Naive thymus-derived CD8-positive, alpha-beta T cell (primary cell): Measurements from ENCODE around the gene IGLON5. TPM values are rescaled to one million over a fixed set of nuclear protein-coding genes. Genes with fewer than 3 reads are reported as not detected.

Experiments used
- ATAC-seq, 2 donors: fragments of 150-1000 bp; cut with Tn5 transposase in 1 of 2; sonication (Bioruptor Pico), chemical (Tn5 transposase) in 1 of 2; 1 replicate in 1 of 2; 2 replicates in 1 of 2; pipeline ENCODE4 v1.10.0; 2021; ENCODE audit warnings: mild to moderate bottlenecking in 2 of 2, moderate library complexity in 2 of 2
- POLR2A ChIA-PET: fragments of 350-600 bp; sonication (Branson Sonifier 250); formaldehyde crosslinking; loops from one replicate; lab custom pipeline; 2021; ENCODE audit warnings: antibody characterized with exemption; lab: Charles Lee
- DNase-seq, 10 donors: peaks; one replicate each; pipeline versions ENCODE4 v3.0.0 to v3.0.0-alpha.2; 2020 to 2022
- H3K27ac Mint-ChIP-seq, 10 donors: one replicate each; pipeline ENCODE4 v1.8.0; 2020 to 2022; ENCODE audit warnings: mild to moderate bottlenecking in 10 of 10, mixed read lengths in 10 of 10, moderate library complexity in 4 of 10, inconsistent platforms in 1 of 10
- H3K27me3 Mint-ChIP-seq, 5 donors: one replicate each; pipeline ENCODE4 v1.8.0; 2021 to 2022; ENCODE audit warnings: mixed read lengths in 5 of 5
- H3K36me3 Mint-ChIP-seq, 3 donors: one replicate each; pipeline ENCODE4 v1.8.0; 2020 to 2022; ENCODE audit warnings: mixed read lengths in 3 of 3, mild to moderate bottlenecking in 2 of 3, inconsistent platforms in 1 of 3
- H3K4me1 Mint-ChIP-seq, 4 donors: one replicate each; pipeline ENCODE4 v1.8.0; 2021 to 2022; ENCODE audit warnings: mixed read lengths in 4 of 4
- H3K4me3 Mint-ChIP-seq, 10 donors: one replicate each; pipeline ENCODE4 v1.8.0; 2020 to 2022; ENCODE audit warnings: mild to moderate bottlenecking in 10 of 10, mixed read lengths in 10 of 10, moderate library complexity in 6 of 10, inconsistent platforms in 1 of 10
- H3K9me3 Mint-ChIP-seq, 9 donors: one replicate each; pipeline ENCODE4 v1.8.0; 2020 to 2022; ENCODE audit warnings: mixed read lengths in 9 of 9, mild to moderate bottlenecking in 3 of 9, inconsistent platforms in 1 of 9, moderate library complexity in 1 of 9
- polyA plus RNA-seq, 3 donors: library from polyadenylated mRNA; unstranded; fragments of 300-500 nt; fragmentation: Illumina TruSeq; gene quantifications; one replicate each; pipeline ENCODE4 v1.2.3, GENCODE V29; 2021
- total RNA-seq, 8 experiments: library from RNA in 2 of 8; stranded (reverse) in 2 of 8; gene quantifications; one replicate each; pipeline ENCODE4 v1.2.3 and lab custom pipeline; 2021 to 2026

Gene IGLON5
- total and polyA plus RNA-seq, 5 experiments from 2014 or later: not detected

GRCh38 chr19:51359294-51359693 lies 47.9 kb downstream of the IGLON5 start:
- peak overlapping the region in 1 of 10 donors; percentile 34 for H3K4me3 Mint-ChIP-seq
- peak overlapping the region in 3 of 10 donors; percentile 9 to 66 (median 50) for H3K27ac Mint-ChIP-seq
- H3K27me3 Mint-ChIP-seq: no peaks in the 10 kb centered on the region
- DNase-seq: no peak
- no peak for ATAC-seq
- POLR2A ChIA-PET: no interaction called here
- peaks cover 27 to 56% (median 47%) of the 10 kb centered on the region in 4 donors for H3K4me1 Mint-ChIP-seq
- peaks cover 0 to 2% (median 0%) of the 10 kb centered on the region in 3 donors for H3K36me3 Mint-ChIP-seq
- H3K9me3 Mint-ChIP-seq: no peaks in the 10 kb centered on the region

- Mint-ChIP-seq H3K36me3 (peaks cover 0 to 2% (median 0%) of the 10 kb centered on the region in 3 donors), H3K4me1 (peaks cover 31 to 57% (median 47%) of the 10 kb centered on the region in 4 donors), H3K4me3 (no peak overlapping the region), H3K27me3 (no peaks in the 10 kb centered on the region), H3K9me3 (no peaks in the 10 kb centered on the region), H3K27ac (no peak overlapping the region)
- DNase-seq (no peak), ATAC-seq (no peak)
- POLR2A ChIA-PET: no interaction called here
These were observed 49.8 kb downstream of the IGLON5 start for GRCh38 chr19:51361239-51361638.

GRCh38 chr19:51364200-51365106 lies 53.0 kb downstream of the IGLON5 start:
- DNase-seq (no peak), ATAC-seq (no peak)
- peak overlapping the region in 9 of 10 donors; percentile 5 to 85 (median 57) for H3K27ac Mint-ChIP-seq
- H3K27me3 Mint-ChIP-seq: no peaks in the 10 kb centered on the region
- peak overlapping the region; percentile 23 to 75 (median 53) for H3K4me3 Mint-ChIP-seq
- peaks cover 0 to 2% (median 0%) of the 10 kb centered on the region in 3 donors for H3K36me3 Mint-ChIP-seq
- H3K4me1 Mint-ChIP-seq: peaks cover 42 to 68% (median 62%) of the 10 kb centered on the region in 4 donors
- no peaks in the 10 kb centered on the region for H3K9me3 Mint-ChIP-seq
- POLR2A ChIA-PET: no interaction called here

GRCh38 chr19:51365211-51365964 lies 53.9 kb downstream of the IGLON5 start:
- Mint-ChIP-seq H3K9me3 (no peaks in the 10 kb centered on the region), H3K4me1 (peaks cover 45 to 71% (median 66%) of the 10 kb centered on the region in 4 donors), H3K27ac (peak overlapping the region; percentile 83 to 98 (median 97)), H3K27me3 (no peaks in the 10 kb centered on the region), H3K36me3 (peaks cover 0 to 2% (median 0%) of the 10 kb centered on the region in 3 donors), H3K4me3 (peak overlapping the region; percentile 93 to 100 (median 98))
- DNase-seq (peak in 4 of 10 donors; percentile 18 to 44 (median 34)), ATAC-seq (peak; percentile 19 to 40)
- POLR2A ChIA-PET: interaction anchor here (0.9 to 1.4 kb wide), 4 partner anchors 12 to 77 kb away, joined by 3 to 10 read pairs (median 5); no protein-coding TSS in a partner anchor

GRCh38 chr19:51365965-51366388 lies 54.5 kb downstream of the IGLON5 start, which contains the start of gene ETFB:
Gene ETFB (minus strand): TSS chr19:51366388. CDS start chr19:51366326, 62 bp downstream.
- peaks cover 0 to 2% (median 0%) of the 10 kb centered on the region in 3 donors for H3K36me3 Mint-ChIP-seq
- H3K27me3 Mint-ChIP-seq: no peaks in the 10 kb centered on the region
- ATAC-seq (peak in 1 of 2 donors; percentile 1), DNase-seq (peak in 1 of 10 donors; percentile 7)
- POLR2A ChIA-PET: interaction anchor here (0.9 to 1.4 kb wide), 4 partner anchors 12 to 76 kb away, joined by 3 to 10 read pairs (median 5); no protein-coding TSS in a partner anchor
- H3K9me3 Mint-ChIP-seq: no peaks in the 10 kb centered on the region
- H3K4me3 Mint-ChIP-seq: peak within 1 kb of the TSS; percentile 93 to 100 (median 98)
- H3K4me1 Mint-ChIP-seq: peaks cover 51 to 77% (median 69%) of the 10 kb centered on the region in 4 donors
- H3K27ac Mint-ChIP-seq: peak within 1 kb of the TSS; percentile 83 to 98 (median 97)

- Mint-ChIP-seq H3K9me3 (no peaks in the 10 kb centered on the region), H3K4me3 (peak overlapping the region; percentile 93 to 100 (median 98)), H3K27me3 (no peaks in the 10 kb centered on the region), H3K4me1 (peaks cover 57 to 83% (median 76%) of the 10 kb centered on the region in 4 donors), H3K36me3 (no peaks in the 10 kb centered on the region), H3K27ac (peak overlapping the region; percentile 83 to 98 (median 96))
- peak; percentile 84 to 95 (median 87) for DNase-seq
- POLR2A ChIA-PET: interaction anchor here (0.5 to 1.5 kb wide), 9 partner anchors 11 to 359 kb away, joined by 3 to 10 read pairs (median 3); no protein-coding TSS in a partner anchor
- ATAC-seq: peak; percentile 57 to 62
These were observed 55.2 kb downstream of the IGLON5 start for GRCh38 chr19:51366389-51367254.

GRCh38 chr19:51367255-51367564 lies 55.8 kb downstream of the IGLON5 start:
- peak overlapping the region; percentile 93 to 100 (median 98) for H3K4me3 Mint-ChIP-seq
- POLR2A ChIA-PET: interaction anchor here (0.5 to 1.5 kb wide), 7 partner anchors 11 to 359 kb away, joined by 3 to 5 read pairs (median 3); no protein-coding TSS in a partner anchor
- no peak for DNase-seq
- no peak for ATAC-seq
- no peaks in the 10 kb centered on the region for H3K27me3 Mint-ChIP-seq
- H3K27ac Mint-ChIP-seq: peak overlapping the region; percentile 83 to 98 (median 96)
- H3K36me3 Mint-ChIP-seq: no peaks in the 10 kb centered on the region
- no peaks in the 10 kb centered on the region for H3K9me3 Mint-ChIP-seq
- peaks cover 60 to 83% (median 76%) of the 10 kb centered on the region in 4 donors for H3K4me1 Mint-ChIP-seq

GRCh38 chr19:51367565-51368365 lies 56.3 kb downstream of the IGLON5 start:
- DNase-seq (peak; percentile 87 to 96 (median 92)), ATAC-seq (peak; percentile 72 to 75)
- Mint-ChIP-seq H3K27ac (peak overlapping the region; percentile 83 to 98 (median 96)), H3K4me3 (peak overlapping the region; percentile 93 to 100 (median 98)), H3K27me3 (no peaks in the 10 kb centered on the region), H3K36me3 (no peaks in the 10 kb centered on the region), H3K9me3 (no peaks in the 10 kb centered on the region), H3K4me1 (peaks cover 63 to 83% (median 77%) of the 10 kb centered on the region in 4 donors)
- POLR2A ChIA-PET: interaction anchor here (1.2 to 1.5 kb wide), 6 partner anchors 12 to 244 kb away, joined by 3 to 5 read pairs (median 4); no protein-coding TSS in a partner anchor

- Mint-ChIP-seq H3K27ac (peak within 1 kb of the TSS; percentile 91 to 98 (median 96)), H3K4me3 (peak within 1 kb of the TSS; percentile 93 to 100 (median 98)), H3K27me3 (no peaks in the 10 kb centered on the region), H3K36me3 (no peaks in the 10 kb centered on the region), H3K4me1 (peaks cover 61 to 83% (median 77%) of the 10 kb centered on the region in 4 donors), H3K9me3 (no peaks in the 10 kb centered on the region)
- POLR2A ChIA-PET: interaction anchor here (1.3 to 1.5 kb wide), 5 partner anchors 14 to 245 kb away, joined by 3 to 5 read pairs (median 4); no protein-coding TSS in a partner anchor
- peak in 6 of 10 donors; percentile 10 to 54 (median 30) for DNase-seq
- no peak for ATAC-seq
These were observed 57.2 kb downstream of the IGLON5 start, which contains the start of gene CLDND2 for GRCh38 chr19:51368366-51369282. Gene CLDND2 (minus strand): TSS chr19:51369003. CDS start chr19:51368577, 426 bp downstream.

- DNase-seq (no peak), ATAC-seq (no peak)
- Mint-ChIP-seq H3K9me3 (no peaks in the 10 kb centered on the region), H3K36me3 (no peaks in the 10 kb centered on the region), H3K27ac (peak overlapping the region; percentile 57 to 98 (median 92)), H3K27me3 (no peaks in the 10 kb centered on the region), H3K4me1 (peaks cover 58 to 87% (median 79%) of the 10 kb centered on the region in 4 donors), H3K4me3 (peak overlapping the region; percentile 19 to 100 (median 62))
- POLR2A ChIA-PET: interaction anchor here (1.3 kb wide), 1 partner anchor 42 kb away, joined by 3 read pairs; no protein-coding TSS in a partner anchor
These were observed 58.8 kb downstream of the IGLON5 start for GRCh38 chr19:51370230-51370629.
